ENCODE data around the gene GPR55. TPM values are rescaled to one million over a fixed set of nuclear protein-coding genes. Genes with fewer than 3 reads are reported as not detected.
A peak's percentile ranks its signal among the peaks of the same experiment; 100 is the strongest.

Gene GPR55
- total and polyA plus RNA-seq, 10 donors: 0.86 to 6.8 (median 3.1) TPM

- peak overlapping the region in 1 of 8 donors; percentile 62 for H3K27ac ChIP-seq
- H3K36me3 ChIP-seq: no peaks in the 10 kb centered on the region
- no peak overlapping the region for H3K4me3 ChIP-seq
- DNase-seq: peak; percentile 51
- H3K27me3 ChIP-seq (replicated peaks in 1 of 7): peaks cover 0 to 27% (median 0%) of the 10 kb centered on the region in 7 donors
- TF ChIP-seq POLR2AphosphoS5 (IDR thresholded peaks at IDR 0.05) (no peak), POLR2A (IDR thresholded peaks at IDR 0.05) (no peak), CTCF (IDR thresholded peaks at IDR 0.05 in 8 of 11, conservative IDR thresholded peaks at IDR 0.05 in 3 of 11) (no peak)
- peaks cover 0 to 10% (median 6%) of the 10 kb centered on the region in 8 donors for H3K9me3 ChIP-seq
- 81 to 94% (median 89%) methylated on average over 10 of the region's 10 CpGs for WGBS, 5 donors
- intact Hi-C loops (cut with DNase I; ENCODE audit: low total_unique reads): no loop called here
- H3K4me1 ChIP-seq: peaks cover 0 to 29% (median 5%) of the 10 kb centered on the region in 6 donors
Measured at GRCh38 chr2:230930928-230931555, 6.0 kb upstream of the GPR55 start.

GRCh38 chr2:230930149-230930780, 5.2 kb upstream of the GPR55 start:
- intact Hi-C loops (cut with DNase I; ENCODE audit: low total_unique reads): no loop called here
- DNase-seq: no peak
- H3K4me3 ChIP-seq: no peak overlapping the region
- TF ChIP-seq POLR2AphosphoS5 (IDR thresholded peaks at IDR 0.05) (no peak), POLR2A (IDR thresholded peaks at IDR 0.05) (no peak), CTCF (IDR thresholded peaks at IDR 0.05 in 8 of 11, conservative IDR thresholded peaks at IDR 0.05 in 3 of 11) (no peak)
- peaks cover 0 to 26% (median 0%) of the 10 kb centered on the region in 7 donors for H3K27me3 ChIP-seq (replicated peaks in 1 of 7)
- peaks cover 0 to 3% (median 0%) of the 10 kb centered on the region in 8 donors for H3K9me3 ChIP-seq
- 54 to 81% (median 73%) methylated on average over 7 of the region's 7 CpGs for WGBS, 5 donors
- H3K27ac ChIP-seq: peak overlapping the region in 1 of 8 donors; percentile 62
- no peaks in the 10 kb centered on the region for H3K36me3 ChIP-seq
- peaks cover 0 to 36% (median 9%) of the 10 kb centered on the region in 6 donors for H3K4me1 ChIP-seq

- no peaks in the 10 kb centered on the region for H3K36me3 ChIP-seq
- H3K4me3 ChIP-seq: no peak overlapping the region
- H3K4me1 ChIP-seq: peaks cover 0 to 43% (median 15%) of the 10 kb centered on the region in 6 donors
- H3K27me3 ChIP-seq (replicated peaks in 1 of 7): peaks cover 0 to 19% (median 0%) of the 10 kb centered on the region in 7 donors
- peak overlapping the region in 1 of 8 donors; percentile 58 for H3K27ac ChIP-seq
- 83 to 87% (median 86%) methylated on average over 10 of the region's 10 CpGs for WGBS, 5 donors
- intact Hi-C loops (cut with DNase I; ENCODE audit: low total_unique reads): no loop called here
- H3K9me3 ChIP-seq: no peaks in the 10 kb centered on the region
- peak; percentile 59 for DNase-seq
- no peak for TF ChIP-seq POLR2A (IDR thresholded peaks at IDR 0.05)
- no peak for TF ChIP-seq CTCF (IDR thresholded peaks at IDR 0.05 in 8 of 11, conservative IDR thresholded peaks at IDR 0.05 in 3 of 11)
- no peak for TF ChIP-seq POLR2AphosphoS5 (IDR thresholded peaks at IDR 0.05)
Measured at GRCh38 chr2:230929381-230930148, 4.5 kb upstream of the GPR55 start.
